Body of pancreas (tissue), 4 donors: ENCODE results near the gene MYO1G. TPM values are rescaled to one million over a fixed set of nuclear protein-coding genes. Genes with fewer than 3 reads are reported as not detected.

Experiments
- ATAC-seq: fragments of 150-250 bp; one replicate; pipeline ENCODE4 v1.9.1; 2016
- DNase-seq, 4 donors: peaks; one replicate each; pipeline ENCODE4 v3.0.0-alpha.2; 2019
- H3K27ac ChIP-seq, 4 donors: fragments of 200-600 bp; sonication (generic); 1 replicate in 3 of 4; 2 replicates in 1 of 4; pipeline versions ENCODE4 v1.5.1 to v1.6.1; 2016 to 2019; ENCODE audit warnings: mild to moderate bottlenecking in 1 of 4, mixed read lengths in 1 of 4, moderate library complexity in 1 of 4
- H3K27me3 ChIP-seq, 2 donors: fragments of 200-600 bp; sonication (generic); one replicate each; pipeline ENCODE4 v1.6.0; 2016; ENCODE audit warnings: mild to moderate bottlenecking in 1 of 2
- H3K36me3 ChIP-seq, 2 donors: fragments of 200-600 bp; sonication (generic); replicated peaks in 1 of 2; 2 replicates each; pipeline ENCODE4 v1.5.1; 2016; ENCODE audit warnings: low read depth in 2 of 2; ENCODE audit not compliant: insufficient read depth in 1 of 2
- H3K4me1 ChIP-seq: fragments of 200-600 bp; sonication (generic); one replicate; pipeline ENCODE4 v1.6.0; 2016
- H3K4me3 ChIP-seq, 2 donors: fragments of 200-600 bp; sonication (generic); 1 replicate in 1 of 2; 2 replicates in 1 of 2; pipeline ENCODE4 v1.5.1; 2016 to 2019
- H3K9me3 ChIP-seq, 3 donors: fragments of 200-600 bp; sonication (generic); 1 replicate in 2 of 3; 2 replicates in 1 of 3; pipeline ENCODE4 v1.5.1; 2016
- POLR2A ChIP-seq, 3 donors: fragments of 450-650 bp; IDR thresholded peaks; one replicate each; pipeline ENCODE4 v1.6.1; 2016; ENCODE audit warnings: antibody characterized with exemption in 3 of 3, mild to moderate bottlenecking in 2 of 3
- WGBS, 2 donors: methylation state at CpG; one replicate each; pipeline ENCODE4 v1.1.5; 2017; 5-methylcytosine and 5-hydroxymethylcytosine counted together
- intact Hi-C: fragments of 100-400 bp; cut with DNase I; formaldehyde crosslinking; loops from one replicate; pipeline ENCODE4 v1.15.1; 2023
- total RNA-seq, 2 donors: library from RNA; depleted of rRNA; stranded (reverse); fragments of >200 nt; gene quantifications; one replicate each; pipeline ENCODE4 v1.1.0, GENCODE V29; 2016
- TF ChIP-seq, protein P1 (sequence below), 7 experiments: fragments of 450-650 bp in 4 of 7; fragments of 200-600 bp in 3 of 7; sonication (generic) in 3 of 7; IDR thresholded peaks; one replicate each; pipeline ENCODE4 v1.5.1; 2016 to 2019; ENCODE audit warnings: antibody characterized with exemption in 7 of 7

MYO1G gene
- total RNA-seq, 2 donors from 2014 or later, result 2.3 to 3.3 TPM

DNA sequence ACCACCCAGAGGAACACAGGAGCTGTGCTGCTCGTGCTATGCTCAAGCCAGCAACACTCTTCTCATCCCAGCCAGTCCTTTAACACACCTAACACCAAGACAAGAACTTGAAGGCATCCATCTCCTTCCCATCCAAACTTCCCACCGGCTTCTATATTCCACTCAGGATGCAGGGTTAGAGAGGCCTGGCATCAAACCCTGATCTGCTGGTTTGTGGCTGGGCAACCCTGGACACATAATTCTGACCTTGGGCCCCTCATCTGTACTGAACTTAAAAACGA is 5.6 kb upstream of the MYO1G start:
- intact Hi-C loops, result no loop called here
- no peak for TF ChIP-seq POLR2A (IDR thresholded peaks at IDR 0.05)
- TF ChIP-seq, protein P1, sequence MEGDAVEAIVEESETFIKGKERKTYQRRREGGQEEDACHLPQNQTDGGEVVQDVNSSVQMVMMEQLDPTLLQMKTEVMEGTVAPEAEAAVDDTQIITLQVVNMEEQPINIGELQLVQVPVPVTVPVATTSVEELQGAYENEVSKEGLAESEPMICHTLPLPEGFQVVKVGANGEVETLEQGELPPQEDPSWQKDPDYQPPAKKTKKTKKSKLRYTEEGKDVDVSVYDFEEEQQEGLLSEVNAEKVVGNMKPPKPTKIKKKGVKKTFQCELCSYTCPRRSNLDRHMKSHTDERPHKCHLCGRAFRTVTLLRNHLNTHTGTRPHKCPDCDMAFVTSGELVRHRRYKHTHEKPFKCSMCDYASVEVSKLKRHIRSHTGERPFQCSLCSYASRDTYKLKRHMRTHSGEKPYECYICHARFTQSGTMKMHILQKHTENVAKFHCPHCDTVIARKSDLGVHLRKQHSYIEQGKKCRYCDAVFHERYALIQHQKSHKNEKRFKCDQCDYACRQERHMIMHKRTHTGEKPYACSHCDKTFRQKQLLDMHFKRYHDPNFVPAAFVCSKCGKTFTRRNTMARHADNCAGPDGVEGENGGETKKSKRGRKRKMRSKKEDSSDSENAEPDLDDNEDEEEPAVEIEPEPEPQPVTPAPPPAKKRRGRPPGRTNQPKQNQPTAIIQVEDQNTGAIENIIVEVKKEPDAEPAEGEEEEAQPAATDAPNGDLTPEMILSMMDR (IDR thresholded peaks at IDR 0.05), result no peak
- H3K9me3 ChIP-seq, result no peaks in the 10 kb centered on the region
- no peaks in the 10 kb centered on the region for H3K27me3 ChIP-seq
- WGBS, 2 donors, result 57% methylated on average over 3 of the region's 3 CpGs
- H3K4me1 ChIP-seq, result peaks cover 35% of the 10 kb centered on the region
- peaks cover 4 to 15% of the 10 kb centered on the region in 2 donors for H3K36me3 ChIP-seq
- no peak overlapping the region for H3K4me3 ChIP-seq
- no peak for ATAC-seq
- no peak overlapping the region for H3K27ac ChIP-seq
- no peak for DNase-seq

DNA sequence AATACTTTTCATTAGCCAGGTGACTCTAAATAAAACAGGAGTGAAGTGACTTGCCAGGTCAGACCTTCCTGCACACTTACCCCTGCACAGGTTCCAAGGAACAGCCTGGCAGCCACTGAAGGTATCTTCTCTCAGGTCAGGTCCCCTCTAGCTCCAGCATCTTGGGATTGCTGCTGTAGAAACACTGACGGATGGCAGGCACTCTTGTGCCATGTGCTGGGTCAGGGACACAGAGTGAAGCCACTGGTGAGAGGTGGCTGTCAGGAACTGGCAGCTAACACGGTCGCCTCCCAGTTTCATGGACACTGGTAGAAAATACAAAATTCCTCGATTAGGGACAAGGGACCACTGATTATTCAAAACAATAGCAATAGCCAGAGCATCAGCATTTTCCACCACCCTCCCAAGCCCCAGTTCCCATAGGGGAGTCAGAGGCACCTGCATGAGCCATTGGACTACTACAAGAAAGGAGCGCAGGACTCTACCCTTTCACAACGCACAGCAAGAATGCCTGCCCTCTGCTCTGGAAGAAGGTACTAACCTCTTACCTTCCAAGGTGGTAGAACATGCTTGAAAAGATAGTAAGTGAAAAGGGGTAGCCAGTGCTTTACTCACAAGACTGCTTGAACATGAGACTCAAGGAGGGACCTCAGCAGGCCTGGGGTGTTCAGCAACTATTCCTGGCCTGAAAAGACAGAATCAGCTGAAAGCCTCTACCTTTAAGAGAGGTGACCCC is 5.1 kb upstream of the MYO1G start:
- H3K36me3 ChIP-seq, result peaks cover 4 to 15% of the 10 kb centered on the region in 2 donors
- 77 to 93% methylated on average over 3 to 6 of the region's 6 CpGs for WGBS, 2 donors
- DNase-seq (no peak), ATAC-seq (no peak)
- intact Hi-C loops, result no loop called here
- no peaks in the 10 kb centered on the region for H3K9me3 ChIP-seq
- H3K4me3 ChIP-seq, result no peak overlapping the region
- no peaks in the 10 kb centered on the region for H3K27me3 ChIP-seq
- H3K27ac ChIP-seq, result no peak overlapping the region
- TF ChIP-seq, protein P1 (IDR thresholded peaks at IDR 0.05), result no peak
- TF ChIP-seq POLR2A (IDR thresholded peaks at IDR 0.05), result no peak
- H3K4me1 ChIP-seq, result peaks cover 35% of the 10 kb centered on the region

DNA sequence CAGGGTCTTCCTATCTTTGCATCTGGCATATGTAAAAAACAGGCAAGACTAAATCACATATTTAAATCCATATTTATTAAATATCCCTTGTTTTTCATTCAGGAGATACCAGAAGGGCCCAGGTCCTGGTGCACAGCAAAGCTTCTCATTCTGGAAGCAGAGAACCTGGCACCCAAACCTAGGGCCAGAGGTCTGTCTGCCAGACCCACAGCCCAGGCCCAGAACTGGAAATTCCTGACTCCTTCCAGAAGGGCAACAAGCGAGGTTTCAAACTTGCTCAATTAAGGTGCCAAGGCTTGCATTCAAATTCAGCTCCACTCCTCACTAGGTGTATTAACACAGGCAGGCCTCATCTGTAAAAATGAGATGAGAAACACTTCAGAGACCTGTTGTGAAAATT is 4.2 kb upstream of the MYO1G start:
- 100% methylated on average over 1 of the region's 1 CpG for WGBS, 2 donors
- intact Hi-C loops, result no loop called here
- H3K27ac ChIP-seq, result no peak overlapping the region

DNA sequence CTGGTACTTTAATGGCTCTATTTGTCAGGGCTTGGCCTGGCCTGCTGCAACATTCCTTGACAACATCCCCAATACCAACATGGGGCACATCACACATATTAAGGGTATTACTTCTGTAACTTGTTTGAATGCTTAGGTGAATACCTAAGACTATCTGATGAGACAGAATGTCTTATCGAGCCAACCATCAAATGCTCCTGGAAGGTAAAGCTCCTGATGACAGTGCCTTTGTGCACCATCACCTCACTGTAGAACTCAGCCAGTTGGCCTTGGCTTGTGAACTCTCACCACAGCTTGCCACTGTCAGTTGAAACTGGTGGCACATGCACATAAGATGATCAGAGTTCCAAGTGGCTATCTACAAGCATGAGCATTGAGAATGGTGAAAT is 3.7 kb upstream of the MYO1G start:
- 89 to 100% methylated on average over 1 of the region's 1 CpG for WGBS, 2 donors
- H3K9me3 ChIP-seq, result no peaks in the 10 kb centered on the region
- peaks cover 33% of the 10 kb centered on the region for H3K4me1 ChIP-seq
- TF ChIP-seq POLR2A (IDR thresholded peaks at IDR 0.05), result no peak
- TF ChIP-seq, protein P1 (IDR thresholded peaks at IDR 0.05), result no peak
- H3K36me3 ChIP-seq, result peaks cover 4 to 15% of the 10 kb centered on the region in 2 donors
- DNase-seq (no peak), ATAC-seq (no peak)
- H3K27ac ChIP-seq, result no peak overlapping the region
- intact Hi-C loops, result no loop called here
- no peak overlapping the region for H3K4me3 ChIP-seq
- H3K27me3 ChIP-seq, result no peaks in the 10 kb centered on the region

More for the DNA sequence above, 4.2 kb upstream of the MYO1G start:
- TF ChIP-seq, protein P1 (IDR thresholded peaks at IDR 0.05), result no peak
- TF ChIP-seq POLR2A (IDR thresholded peaks at IDR 0.05), result no peak
- Histone ChIP-seq H3K4me3 (no peak overlapping the region), H3K36me3 (peaks cover 4 to 15% of the 10 kb centered on the region in 2 donors), H3K9me3 (no peaks in the 10 kb centered on the region), H3K27me3 (no peaks in the 10 kb centered on the region), H3K4me1 (peaks cover 35% of the 10 kb centered on the region)
- ATAC-seq, result no peak
- DNase-seq, result no peak
